GM19455 (cell line): ENCODE data around the gene NR2F2.

Source experiments
- ATAC-seq: cut with Tn5 transposase; IDR thresholded peaks from one replicate; pipeline ENCODE4 v1.9.1; 2021; ENCODE audit not compliant: unreplicated experiment

The NR2F2 gene

GRCh38 chr15:96352604-96353405 is 22.3 kb downstream of the NR2F2 start:
- no peak for ATAC-seq

- no peak for ATAC-seq
These were observed 23.0 kb downstream of the NR2F2 start for GRCh38 chr15:96353416-96353929.

GRCh38 chr15:96353930-96354730 is 23.6 kb downstream of the NR2F2 start:
- ATAC-seq = no peak

GRCh38 chr15:96354731-96355567 is 24.4 kb downstream of the NR2F2 start:
- ATAC-seq = no peak

- no peak for ATAC-seq
These were observed 25.2 kb downstream of the NR2F2 start for GRCh38 chr15:96355568-96356187.

GRCh38 chr15:96356494-96357455 is 26.3 kb downstream of the NR2F2 start:
- peak; percentile 83 for ATAC-seq

GRCh38 chr15:96358001-96358801 is 27.7 kb downstream of the NR2F2 start:
- ATAC-seq = no peak

- ATAC-seq = no peak
These were observed 28.5 kb downstream of the NR2F2 start for GRCh38 chr15:96358821-96359615.

- no peak for ATAC-seq
These were observed 29.4 kb downstream of the NR2F2 start for GRCh38 chr15:96359616-96360521.

- no peak for ATAC-seq
These were observed 30.2 kb downstream of the NR2F2 start for GRCh38 chr15:96360581-96361308.

GRCh38 chr15:96361309-96362010 is 31.0 kb downstream of the NR2F2 start:
- ATAC-seq = no peak

GRCh38 chr15:96362011-96362754 is 31.7 kb downstream of the NR2F2 start:
- ATAC-seq = no peak

GRCh38 chr15:96362755-96363651 is 32.5 kb downstream of the NR2F2 start:
- ATAC-seq = no peak

GRCh38 chr15:96363707-96364106 is 33.2 kb downstream of the NR2F2 start:
- no peak for ATAC-seq
